GM18520 (cell line): ENCODE results near the gene TUBD1.

Experiments
- ATAC-seq: cut with Tn5 transposase; IDR thresholded peaks from one replicate; pipeline ENCODE4 v1.9.1; 2021; ENCODE audit not compliant: unreplicated experiment

The TUBD1 gene

GRCh38 chr17:59826706-59827453 is 65.9 kb downstream of the TUBD1 start:
- ATAC-seq, result no peak

DNA sequence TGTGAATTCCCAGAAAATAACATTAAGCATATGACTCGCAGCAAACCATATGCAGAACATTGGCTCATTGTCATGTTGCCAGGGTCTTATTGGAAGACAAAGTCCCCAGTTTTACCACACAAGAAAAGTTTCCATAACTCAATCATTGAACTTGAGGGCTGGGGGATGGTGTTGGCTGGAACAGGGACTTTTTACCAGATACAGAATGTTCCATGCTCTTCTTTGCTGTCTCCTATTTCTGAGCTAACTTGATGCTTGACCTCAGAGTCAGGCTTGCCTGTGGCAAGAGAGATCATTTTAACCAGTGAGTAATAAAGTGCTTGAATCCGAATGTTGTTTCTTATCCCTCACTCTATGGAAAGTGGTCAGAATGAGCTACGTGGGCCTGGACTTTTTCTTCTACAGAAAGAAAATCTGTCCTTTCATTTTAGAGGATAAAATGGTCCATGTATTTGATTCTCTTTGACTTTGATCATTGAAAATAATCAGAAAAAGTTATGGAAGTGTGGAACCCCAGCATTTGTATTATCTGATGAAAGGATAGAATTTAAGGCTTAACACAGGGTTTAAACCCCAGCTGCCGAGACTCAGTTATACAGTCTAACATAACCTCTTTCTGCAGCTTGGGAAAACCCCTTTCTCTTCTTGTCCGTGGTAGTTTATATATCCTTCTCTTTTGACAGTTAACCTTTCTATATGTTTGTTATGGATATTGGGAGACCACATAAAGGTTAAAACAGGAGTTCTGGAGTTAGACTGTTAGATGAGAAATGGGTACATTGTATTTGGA is 67.0 kb downstream of the TUBD1 start:
- no peak for ATAC-seq

DNA sequence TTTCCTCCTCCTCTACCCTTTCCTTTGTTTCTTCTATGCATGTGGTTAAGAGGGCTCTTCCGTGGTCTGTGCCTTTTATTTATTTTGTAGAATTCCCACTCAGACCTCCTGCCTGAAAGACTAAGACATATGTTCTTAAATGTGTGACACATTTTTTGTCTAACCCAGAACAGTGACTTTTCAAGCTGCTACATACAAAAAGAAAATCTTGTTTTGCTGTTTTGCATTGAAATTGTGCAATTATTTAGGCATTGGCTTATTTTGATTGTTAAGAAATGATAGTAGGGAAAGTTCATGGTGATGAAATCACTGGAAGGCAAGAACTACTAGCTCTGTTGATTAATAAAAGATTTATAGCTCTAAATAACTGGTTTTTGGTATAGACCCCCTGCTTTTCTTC is 76.8 kb downstream of the TUBD1 start:
- ATAC-seq, result no peak

DNA sequence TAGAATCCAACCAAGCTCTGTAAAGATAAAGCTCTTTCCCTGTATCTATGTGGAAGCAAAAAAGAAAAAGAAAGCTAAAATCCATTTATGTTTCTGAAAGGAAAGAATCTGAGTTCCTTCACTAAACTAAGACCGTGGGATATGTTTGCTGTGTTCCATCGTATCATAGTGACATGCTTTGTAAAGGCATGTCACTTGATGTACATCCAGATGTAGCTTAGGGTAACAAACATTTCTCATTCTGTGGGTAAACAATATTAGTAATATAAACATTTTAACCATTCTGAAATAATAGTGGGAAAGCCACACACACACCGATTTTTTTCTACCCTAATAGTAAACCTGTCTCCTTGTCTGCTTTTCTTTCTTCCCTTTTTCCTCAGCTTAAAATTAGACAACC is 78.1 kb downstream of the TUBD1 start:
- no peak for ATAC-seq

- no peak for ATAC-seq
Observed at GRCh38 chr17:59814276-59814675, 78.5 kb downstream of the TUBD1 start.

DNA sequence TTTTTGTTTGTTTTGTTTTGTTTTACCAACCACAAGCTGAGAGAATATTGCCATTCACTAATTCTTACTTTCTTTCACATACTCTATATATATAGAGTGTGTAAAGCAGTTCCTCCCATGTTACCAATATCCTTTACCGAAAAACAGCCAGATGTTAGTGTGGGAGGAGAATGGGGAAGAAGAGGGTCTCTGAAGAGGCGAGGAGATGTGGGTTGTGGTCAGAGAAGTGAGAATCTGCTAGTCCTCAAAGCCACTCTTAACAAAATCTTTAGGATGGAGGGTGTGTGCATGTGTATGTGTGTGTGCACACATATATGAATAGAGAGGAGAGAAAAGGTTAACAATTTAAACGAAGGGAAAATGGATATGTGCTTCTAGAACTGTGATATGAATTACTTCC is 80.6 kb downstream of the TUBD1 start:
- ATAC-seq, result no peak

DNA sequence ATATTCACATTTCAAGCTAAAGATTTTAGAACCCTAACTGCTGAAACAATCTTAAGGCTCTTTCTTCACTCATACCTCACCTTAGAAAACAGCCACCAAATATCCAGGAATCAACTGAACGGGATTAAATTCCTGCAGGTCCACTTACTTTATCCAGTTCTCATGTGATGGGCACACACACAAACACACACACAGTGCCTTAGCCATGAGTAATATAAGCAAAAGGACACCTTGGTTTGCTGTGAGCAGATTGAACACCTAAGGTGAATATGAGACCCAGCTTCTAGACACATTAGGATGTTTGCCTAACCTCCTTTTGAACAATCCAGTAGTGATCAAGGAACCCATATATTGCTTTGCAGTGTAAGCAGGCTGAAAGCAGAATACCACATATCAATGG is 81.5 kb downstream of the TUBD1 start:
- no peak for ATAC-seq

- ATAC-seq, result no peak
Observed at GRCh38 chr17:59810894-59811153, 81.9 kb downstream of the TUBD1 start.
